Peyer's patch (tissue), 4 donors: ENCODE data around the gene ANKRD11.

Source experiments
- POLR2A ChIP-seq, 2 donors: fragments of 450-650 bp; IDR thresholded peaks; one replicate each; pipeline ENCODE4 v1.5.1; 2017; ENCODE audit warnings: antibody characterized with exemption in 2 of 2, mild to moderate bottlenecking in 2 of 2, moderate library complexity in 2 of 2
- TF ChIP-seq, protein P1 (sequence below), 6 experiments: fragments of 450-650 bp in 4 of 6; fragments of 200-600 bp in 2 of 6; sonication (generic) in 1 of 6; IDR thresholded peaks; one replicate each; pipeline ENCODE4 v1.5.1; 2017 to 2019; ENCODE audit warnings: antibody characterized with exemption in 6 of 6, mild to moderate bottlenecking in 3 of 6, moderate library complexity in 1 of 6

DNA sequence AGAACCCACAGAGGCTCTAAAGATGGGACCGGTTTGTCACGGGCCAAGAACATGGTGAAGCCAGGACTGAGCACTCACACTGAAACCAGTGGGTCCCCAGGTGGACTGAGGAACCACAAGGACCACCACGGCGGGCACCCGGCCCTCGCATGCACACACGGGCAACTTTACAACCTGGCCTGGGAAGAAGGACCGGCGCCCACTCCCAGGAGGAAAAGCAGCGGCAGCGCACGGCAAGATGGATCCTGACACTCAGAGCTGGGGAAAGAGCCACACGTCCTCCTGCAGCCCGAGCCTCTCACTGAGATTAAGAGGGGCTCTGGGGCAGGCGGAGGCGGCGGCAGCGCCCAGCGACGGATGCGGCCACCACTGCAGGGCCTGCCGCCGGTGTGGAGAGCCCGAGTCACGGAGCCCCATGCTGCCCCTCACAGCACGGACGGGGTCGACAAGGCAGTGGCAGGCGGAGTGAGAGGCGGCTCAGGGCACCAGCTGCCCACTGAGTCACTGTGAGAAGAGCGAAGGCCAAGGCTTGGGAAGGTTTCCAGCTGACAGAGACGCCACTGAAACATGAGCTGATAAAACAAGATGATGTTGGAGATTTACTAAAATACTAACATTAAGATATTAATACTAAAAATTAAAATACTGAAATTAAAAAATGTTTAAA is 118.3 kb downstream of the ANKRD11 start:
- TF ChIP-seq, protein P1, sequence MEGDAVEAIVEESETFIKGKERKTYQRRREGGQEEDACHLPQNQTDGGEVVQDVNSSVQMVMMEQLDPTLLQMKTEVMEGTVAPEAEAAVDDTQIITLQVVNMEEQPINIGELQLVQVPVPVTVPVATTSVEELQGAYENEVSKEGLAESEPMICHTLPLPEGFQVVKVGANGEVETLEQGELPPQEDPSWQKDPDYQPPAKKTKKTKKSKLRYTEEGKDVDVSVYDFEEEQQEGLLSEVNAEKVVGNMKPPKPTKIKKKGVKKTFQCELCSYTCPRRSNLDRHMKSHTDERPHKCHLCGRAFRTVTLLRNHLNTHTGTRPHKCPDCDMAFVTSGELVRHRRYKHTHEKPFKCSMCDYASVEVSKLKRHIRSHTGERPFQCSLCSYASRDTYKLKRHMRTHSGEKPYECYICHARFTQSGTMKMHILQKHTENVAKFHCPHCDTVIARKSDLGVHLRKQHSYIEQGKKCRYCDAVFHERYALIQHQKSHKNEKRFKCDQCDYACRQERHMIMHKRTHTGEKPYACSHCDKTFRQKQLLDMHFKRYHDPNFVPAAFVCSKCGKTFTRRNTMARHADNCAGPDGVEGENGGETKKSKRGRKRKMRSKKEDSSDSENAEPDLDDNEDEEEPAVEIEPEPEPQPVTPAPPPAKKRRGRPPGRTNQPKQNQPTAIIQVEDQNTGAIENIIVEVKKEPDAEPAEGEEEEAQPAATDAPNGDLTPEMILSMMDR (IDR thresholded peaks at IDR 0.05): no peak
- no peak for TF ChIP-seq POLR2A (IDR thresholded peaks at IDR 0.05)
